ENCODE results near the gene SIAE. TPM values are rescaled to one million over a fixed set of nuclear protein-coding genes. Genes with fewer than 3 reads are reported as not detected.
"Not testable (repeated sequence)": the region's sequence is repeated elsewhere in the genome, so short reads cannot be mapped to it uniquely, and the experiment has no call there.

SIAE gene
- polyA plus RNA-seq, 3 donors, result 27.0 to 33.5 (median 31.9) TPM

DNA sequence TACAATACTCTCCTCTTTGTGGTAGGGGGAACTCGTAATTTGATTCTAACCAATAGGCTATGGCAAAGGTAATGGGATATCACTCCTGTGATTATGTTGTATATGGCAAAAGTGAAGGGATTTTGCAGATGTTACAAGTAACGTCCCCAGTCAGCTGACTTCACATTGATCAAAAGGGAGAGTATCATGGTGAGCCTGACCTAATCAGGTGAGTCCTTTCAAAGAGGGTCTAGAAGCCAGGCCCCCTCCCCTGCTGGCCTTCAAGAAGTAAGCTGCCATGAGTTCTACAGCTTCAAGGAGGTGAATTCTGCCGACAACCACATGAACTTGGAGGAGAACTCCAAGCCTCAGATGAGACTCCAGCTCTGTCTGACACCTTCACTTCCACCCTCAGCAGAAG, 30.9 kb downstream of the SIAE start:
- no peak for DNase-seq (ENCODE audit: extremely low read depth in 1 of 11, low read depth in 9 of 11, low spot score in 4 of 11)

DNA sequence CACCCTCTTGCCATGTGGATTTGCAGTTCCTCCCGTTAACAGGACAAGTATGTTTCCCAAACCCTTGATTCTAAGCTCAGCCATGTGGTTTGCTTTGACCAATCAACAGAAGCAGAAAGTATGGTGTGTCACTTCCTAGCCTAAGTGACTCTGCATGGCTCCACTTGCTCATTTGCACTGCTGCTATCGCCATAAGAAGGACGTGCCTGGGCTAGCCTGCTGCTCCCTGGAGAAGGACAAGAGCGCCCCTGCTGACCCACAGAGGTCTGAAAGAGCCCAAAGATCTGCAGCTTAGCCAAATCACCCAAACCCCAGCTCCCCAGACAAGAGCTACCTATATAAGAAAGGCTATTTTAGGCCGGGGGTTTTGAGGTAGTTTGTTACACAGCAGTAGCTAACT, 32.9 kb downstream of the SIAE start:
- no peak for DNase-seq (ENCODE audit: extremely low read depth in 1 of 11, low read depth in 9 of 11, low spot score in 4 of 11)

DNA sequence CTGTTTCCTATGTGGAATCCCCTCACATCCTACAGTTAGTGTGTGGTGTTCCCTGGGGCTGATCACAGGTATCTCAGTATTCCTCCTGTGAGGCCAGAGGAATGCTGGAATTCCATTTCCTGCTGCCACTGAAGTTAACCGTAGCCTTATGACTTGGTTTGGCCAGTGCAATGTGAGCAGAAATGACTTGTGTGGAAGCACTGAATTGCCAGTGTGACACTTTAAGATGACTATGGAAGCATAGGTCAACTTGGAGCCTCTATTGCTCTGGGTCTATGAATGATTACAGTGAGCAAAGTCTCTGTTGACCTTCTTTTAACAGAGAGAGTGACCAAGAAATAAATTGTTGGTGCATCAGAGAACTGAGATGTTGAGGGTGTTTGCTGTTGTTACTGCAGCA, 34.4 kb downstream of the SIAE start:
- DNase-seq (ENCODE audit: extremely low read depth in 1 of 11, low read depth in 9 of 11, low spot score in 4 of 11), result no peak

DNA sequence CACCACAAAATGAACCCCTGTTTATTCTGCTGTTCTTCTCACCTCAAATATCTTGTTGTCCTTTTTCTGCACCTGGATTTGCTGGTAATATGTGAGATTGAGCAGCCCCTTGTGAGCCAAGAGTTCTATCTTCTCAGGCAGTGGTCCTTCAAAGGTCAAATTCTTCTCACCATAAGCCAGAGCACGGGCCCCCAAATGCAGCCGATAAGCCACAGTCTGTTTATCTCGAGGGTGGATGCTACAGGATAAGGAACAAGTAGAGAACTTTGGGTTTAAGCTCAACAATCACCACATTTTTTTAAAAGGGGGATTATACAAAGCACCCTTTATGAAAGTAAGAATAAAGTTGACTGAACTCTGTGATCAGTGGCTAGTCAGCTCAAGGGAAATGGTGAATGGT, 35.0 kb downstream of the SIAE start:
- DNase-seq (ENCODE audit: extremely low read depth in 1 of 11, low read depth in 9 of 11, low spot score in 4 of 11), result no peak

DNA sequence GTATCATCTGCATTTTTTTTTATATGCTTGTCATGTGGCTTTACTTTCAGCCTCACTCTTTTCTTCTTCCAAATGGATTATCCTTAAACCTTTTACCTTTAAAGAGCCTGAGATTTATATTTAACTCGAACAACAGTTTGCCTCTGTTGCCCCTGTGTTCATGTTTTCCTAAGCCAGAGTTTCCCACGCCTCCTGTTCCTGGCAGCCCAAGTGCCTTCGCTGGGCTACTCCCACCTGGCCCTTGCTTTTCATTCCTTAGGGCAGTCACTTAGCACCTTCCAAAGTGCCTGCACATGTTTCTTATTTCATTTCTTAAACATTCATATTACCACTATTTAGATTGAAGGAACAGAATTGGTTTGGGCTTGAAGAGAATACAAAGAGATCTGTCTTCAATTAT, 37.6 kb downstream of the SIAE start:
- peak in 1 of 11 donors; percentile 24 for DNase-seq (ENCODE audit: extremely low read depth in 1 of 11, low read depth in 9 of 11, low spot score in 4 of 11)

DNA sequence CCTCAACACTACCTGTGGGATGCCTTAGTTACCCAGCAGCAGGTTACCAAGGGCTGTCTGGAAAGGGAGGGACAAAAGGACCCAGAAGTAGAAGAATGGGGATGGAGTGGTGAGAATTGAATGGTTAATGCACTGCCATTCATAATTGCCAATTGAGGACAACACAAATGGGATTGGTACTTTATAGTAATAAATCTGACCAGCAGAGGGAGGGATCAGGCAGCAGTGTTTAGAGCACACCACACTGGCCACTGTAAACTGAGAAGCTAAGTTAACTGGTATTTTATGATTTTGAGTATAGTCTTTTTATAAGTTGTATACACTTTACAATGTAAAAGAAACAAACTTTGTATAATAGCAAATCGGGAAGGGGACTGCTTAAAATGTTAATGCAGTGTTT, 40.2 kb downstream of the SIAE start:
- no peak for DNase-seq (ENCODE audit: extremely low read depth in 1 of 11, low read depth in 9 of 11, low spot score in 4 of 11)

DNA sequence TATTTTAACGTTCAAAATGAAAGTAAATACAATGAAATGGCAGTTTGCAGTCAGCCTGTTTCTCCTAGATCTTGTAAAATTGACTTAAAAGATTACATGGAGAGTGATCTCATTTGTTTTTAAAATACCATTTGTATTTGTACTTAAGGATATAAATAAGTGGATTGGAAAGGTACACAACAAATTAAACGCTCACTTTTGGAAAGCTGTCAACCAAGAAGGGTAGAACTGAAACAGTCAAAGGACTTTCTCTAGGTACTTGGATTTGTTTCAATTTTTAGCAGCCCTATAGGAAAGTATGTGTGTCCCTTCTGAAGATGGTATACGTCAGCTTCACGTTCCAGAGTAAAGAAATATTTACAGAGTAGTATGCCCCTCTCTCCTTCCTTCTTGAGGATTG, 43.6 kb downstream of the SIAE start:
- DNase-seq (ENCODE audit: extremely low read depth in 1 of 11, low read depth in 9 of 11, low spot score in 4 of 11), result no peak

DNA sequence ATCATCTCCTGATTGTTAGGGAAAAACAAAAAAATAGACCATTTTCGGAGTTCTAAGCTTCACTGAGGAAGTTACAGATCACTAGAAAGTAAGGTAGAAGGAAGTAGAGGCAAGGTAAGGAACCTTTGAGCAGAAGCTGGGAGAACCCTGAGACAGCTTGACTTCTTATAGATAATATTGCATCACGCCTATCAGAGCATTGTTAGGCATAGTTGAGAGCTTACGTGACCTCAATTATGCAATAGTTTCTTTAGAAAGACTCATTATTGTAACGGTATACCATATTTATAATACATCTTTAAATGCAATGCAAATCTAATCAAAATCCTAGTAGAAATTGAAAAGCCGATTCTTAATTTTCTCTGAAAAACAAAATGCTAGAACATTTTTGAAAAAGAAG, 46.0 kb downstream of the SIAE start:
- DNase-seq (ENCODE audit: extremely low read depth in 1 of 11, low read depth in 9 of 11, low spot score in 4 of 11), result no peak

DNA sequence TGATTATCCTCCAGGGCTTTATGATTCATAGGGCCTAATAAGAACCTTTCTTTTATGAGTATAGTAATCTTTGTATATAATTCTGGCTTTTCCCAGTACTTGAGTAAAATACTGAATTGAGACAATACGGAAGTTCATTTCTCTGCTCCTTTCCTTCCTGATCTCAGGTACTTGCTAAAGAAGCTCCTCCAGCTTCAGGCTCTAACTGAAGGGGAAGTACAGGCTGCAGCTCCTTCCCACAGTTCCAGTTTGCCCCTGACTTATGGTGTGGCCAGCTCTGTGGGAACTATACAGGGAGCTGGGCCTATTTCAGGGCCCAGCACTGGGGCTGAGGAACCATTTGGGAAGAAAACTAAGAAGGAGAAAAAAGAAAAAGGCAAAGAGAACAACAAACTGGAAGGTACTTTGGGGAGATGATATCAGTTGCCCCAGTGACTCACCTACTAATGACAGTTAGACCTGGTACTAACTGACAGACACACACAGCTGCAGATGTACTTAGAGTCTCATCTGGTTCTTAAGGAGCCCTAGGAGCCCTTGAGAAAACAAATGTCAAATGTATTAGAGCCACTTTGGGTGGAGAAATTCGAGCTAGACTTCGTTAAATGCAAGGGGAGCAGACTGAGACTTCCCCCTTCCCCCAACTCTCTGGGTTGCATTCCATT, 47.9 kb downstream of the SIAE start:
- DNase-seq (ENCODE audit: extremely low read depth in 1 of 11, low read depth in 9 of 11, low spot score in 4 of 11), result no peak

DNA sequence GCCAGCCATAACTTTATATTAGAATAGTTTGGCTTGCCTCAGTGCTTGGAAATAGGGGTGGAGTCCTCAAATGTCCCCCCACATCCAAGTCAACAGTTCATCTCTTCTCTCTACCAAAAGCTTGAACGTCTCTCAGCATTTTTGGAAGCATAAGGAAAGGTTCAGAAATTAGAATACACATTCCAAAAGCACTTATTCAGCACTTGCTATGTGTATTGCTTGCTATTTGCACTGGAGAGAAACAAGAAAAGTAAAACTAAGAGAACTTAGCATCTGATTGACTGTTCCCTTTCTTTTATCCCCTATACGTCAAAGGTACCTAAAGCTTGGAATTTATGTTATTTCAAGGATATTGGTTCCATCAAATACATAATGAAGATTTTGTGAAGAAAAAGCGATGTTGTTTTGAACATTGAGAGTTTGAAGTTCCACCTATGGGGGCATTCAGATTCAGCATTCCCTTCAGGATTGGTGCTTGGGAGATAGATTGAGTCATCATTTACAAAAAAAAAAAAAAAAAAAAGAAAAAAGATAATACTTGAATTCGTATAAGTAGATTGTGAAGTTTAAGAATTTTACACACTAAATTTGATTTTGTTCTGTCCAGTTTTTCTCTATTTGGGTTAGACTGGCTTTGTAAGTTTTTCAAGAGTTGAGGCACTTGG, 49.5 kb downstream of the SIAE start:
- DNase-seq (ENCODE audit: extremely low read depth in 1 of 11, low read depth in 9 of 11, low spot score in 4 of 11), result no peak

DNA sequence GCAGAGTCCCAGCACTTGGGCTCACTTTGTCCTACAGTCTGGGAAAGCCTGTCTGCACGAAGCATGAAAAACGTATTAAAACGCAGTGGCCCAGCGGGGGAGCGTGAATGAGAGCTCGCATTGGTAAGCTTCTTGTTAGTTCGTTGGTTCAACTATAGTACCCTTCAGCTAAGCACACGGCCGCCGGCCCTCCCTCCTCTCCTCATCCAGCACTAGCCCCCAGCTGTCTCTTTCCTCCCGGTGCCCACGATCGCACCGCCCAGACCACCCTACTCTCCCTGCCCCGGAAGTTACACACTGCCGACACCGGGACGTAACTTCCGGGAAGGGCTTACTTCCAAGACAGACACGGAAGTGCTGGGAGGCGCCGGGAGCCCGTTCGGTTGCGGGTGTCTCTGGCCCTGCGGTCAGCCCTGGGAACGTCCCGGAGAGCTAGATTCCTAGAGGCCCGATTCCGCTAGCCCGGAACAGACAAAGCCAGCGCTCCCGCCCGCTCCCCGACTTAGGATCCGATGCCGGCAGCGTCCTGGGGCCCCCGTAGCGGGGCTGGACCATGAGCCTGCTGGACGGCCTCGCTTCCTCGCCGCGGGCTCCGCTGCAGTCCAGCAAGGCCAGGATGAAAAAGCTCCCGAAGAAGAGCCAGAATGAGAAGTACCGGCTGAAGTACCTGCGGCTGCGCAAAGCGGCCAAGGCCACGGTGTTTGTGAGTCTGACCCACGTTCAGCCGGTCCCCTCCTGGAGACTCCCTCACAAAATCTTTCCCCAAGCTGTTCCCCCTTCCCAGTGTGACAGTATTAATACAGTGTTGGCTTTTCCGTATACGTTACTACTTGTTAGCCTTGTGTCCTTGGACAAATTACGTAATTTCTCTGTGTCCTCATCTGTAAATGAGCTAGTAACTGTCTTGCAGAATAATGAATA, 50.7 kb downstream of the SIAE start, which contains the start of gene TBRG1:
TBRG1 (plus strand) TSS at position 334 of the 921 bp plus-strand sequence; CDS start at position 554, 220 bp downstream.
- DNase-seq (ENCODE audit: extremely low read depth in 1 of 11, low read depth in 9 of 11, low spot score in 4 of 11), result peak; percentile 84 to 95 (median 91)

DNA sequence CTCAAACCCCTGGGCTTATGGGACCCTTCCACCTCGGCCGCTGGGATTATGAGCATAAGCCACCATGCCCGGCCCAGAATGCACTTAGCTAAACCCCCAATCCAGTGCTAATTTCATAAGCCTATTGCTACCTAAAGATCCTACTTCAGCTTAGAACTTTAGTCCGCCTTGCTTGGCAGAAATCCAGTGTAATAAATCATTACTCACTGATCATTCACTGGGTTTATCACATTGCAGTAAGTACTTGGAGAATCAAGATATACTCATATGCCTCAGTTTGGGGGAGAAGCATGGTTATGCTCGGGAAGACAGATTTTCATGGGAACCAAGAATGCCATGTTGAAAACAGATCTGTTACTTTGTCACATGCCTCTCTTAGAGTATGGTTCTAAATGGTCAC, 54.7 kb downstream of the SIAE start:
- DNase-seq (ENCODE audit: extremely low read depth in 1 of 11, low read depth in 9 of 11, low spot score in 4 of 11), result no peak

DNA sequence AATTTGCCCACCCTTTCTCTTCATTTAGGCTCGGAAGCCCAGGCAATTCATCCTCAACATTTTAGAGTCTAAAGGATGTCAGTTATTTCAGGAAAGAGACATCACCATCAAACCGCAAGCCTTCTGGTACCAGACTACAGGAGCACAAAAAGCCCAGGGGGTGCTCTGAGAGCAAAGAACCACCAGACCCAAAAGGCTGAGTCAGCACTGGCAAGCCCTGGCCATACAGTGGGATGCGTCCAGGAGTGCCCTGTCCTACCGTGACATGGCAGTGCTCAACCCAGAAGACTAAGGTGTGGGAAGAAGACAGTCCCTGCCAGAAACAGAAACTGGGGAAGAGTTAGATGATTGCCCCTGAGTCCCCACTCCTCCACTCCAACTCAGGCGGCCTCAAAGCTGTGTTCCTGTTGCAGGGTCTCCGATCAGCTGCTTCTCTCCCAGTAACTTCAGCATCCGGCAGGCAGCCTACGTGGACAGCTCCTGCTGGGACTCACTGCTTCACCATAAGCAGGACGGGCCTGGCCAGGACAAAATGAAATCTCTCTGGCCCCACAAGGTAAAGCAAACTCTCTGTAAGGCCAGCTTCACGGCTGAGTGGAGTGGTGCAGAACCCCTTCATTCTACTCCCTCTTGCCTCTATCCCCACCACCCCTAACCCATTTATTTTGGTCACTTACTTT, 60.8 kb downstream of the SIAE start:
- DNase-seq (ENCODE audit: extremely low read depth in 1 of 11, low read depth in 9 of 11, low spot score in 4 of 11), result peak in 2 of 11 donors; percentile 13 to 14

DNA sequence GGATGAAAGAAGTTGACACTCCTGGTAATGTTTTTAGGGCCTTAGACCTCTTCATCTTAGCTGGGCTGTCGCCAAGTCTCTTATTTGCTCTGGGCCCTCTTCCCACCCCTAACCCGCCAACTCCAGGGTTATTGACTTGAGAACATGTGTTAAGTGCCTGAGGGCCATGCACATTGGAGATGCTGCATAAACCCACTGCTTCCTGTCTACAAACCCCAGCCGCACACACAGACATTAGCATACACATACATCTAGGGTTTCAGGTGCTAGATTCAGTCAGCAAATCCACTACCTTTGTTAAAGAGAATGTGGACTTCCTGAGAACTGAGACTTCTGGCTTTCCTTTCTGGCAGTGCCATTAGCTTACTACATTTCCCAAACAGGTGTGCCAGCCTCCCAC, 61.5 kb downstream of the SIAE start:
- DNase-seq (ENCODE audit: extremely low read depth in 1 of 11, low read depth in 9 of 11, low spot score in 4 of 11), result no peak

DNA sequence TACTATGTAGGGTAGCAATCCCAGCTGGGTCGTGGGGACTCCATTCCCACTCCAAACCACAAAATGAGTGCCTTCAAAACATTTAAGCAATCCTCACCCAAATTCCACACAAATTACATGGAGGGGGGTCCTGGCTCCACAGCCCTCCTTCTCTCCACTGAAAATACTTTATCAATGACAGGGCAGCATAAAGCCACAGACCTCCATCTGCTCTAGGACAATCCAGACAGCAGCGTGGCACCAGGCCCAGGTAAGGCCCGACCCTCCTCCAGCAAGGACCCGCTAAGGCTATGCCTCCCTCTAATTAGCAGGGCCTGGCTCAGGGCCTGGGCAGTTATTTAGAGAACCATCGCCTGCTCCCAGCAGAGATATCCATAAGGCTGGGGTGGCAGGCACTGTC, 62.5 kb downstream of the SIAE start, which contains the start of gene PANX3:
PANX3 (plus strand) TSS at position 365 of the 400 bp plus-strand sequence. CDS start 129 bp downstream, outside the sequence.
- DNase-seq (ENCODE audit: extremely low read depth in 1 of 11, low read depth in 9 of 11, low spot score in 4 of 11), result no peak

DNA sequence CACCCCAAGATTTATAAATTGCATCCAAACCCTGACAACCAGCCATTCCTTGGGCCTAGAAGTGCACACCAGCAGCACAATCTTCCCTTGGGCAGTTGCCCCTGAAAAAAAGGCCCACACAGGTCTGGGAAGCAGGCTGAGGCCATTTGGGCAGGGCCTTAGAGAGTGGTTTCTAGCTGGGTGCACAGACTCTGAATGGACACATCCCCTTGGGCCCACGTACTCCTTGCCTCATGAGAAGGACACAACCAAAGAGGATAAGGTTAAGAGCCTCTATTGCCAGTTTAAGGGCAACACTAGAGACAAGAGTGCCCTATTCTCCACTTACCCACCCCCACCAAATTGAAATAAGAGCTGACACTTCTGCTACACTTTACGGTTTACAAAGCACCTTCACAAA, 63.2 kb downstream of the SIAE start:
- no peak for DNase-seq (ENCODE audit: extremely low read depth in 1 of 11, low read depth in 9 of 11, low spot score in 4 of 11)

DNA sequence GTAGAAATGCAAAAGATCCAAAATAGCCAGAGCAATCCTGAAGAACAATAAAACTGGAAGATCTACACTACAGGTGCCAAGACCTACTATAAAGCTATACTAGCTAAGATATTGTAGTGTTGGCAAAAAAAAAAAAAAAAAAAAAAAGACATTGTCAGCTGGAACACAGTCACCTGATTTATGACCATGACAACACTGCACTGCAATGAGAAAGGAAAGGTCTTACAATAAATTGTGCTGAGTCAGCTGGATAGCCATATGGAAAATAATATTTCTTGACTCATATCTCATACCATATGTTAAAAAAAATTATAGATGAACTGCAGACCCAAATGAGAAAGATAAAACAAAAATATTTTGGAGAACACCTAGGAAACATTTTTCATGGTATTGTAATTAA, 65.4 kb downstream of the SIAE start:
- DNase-seq (ENCODE audit: extremely low read depth in 1 of 11, low read depth in 9 of 11, low spot score in 4 of 11), result no peak

DNA sequence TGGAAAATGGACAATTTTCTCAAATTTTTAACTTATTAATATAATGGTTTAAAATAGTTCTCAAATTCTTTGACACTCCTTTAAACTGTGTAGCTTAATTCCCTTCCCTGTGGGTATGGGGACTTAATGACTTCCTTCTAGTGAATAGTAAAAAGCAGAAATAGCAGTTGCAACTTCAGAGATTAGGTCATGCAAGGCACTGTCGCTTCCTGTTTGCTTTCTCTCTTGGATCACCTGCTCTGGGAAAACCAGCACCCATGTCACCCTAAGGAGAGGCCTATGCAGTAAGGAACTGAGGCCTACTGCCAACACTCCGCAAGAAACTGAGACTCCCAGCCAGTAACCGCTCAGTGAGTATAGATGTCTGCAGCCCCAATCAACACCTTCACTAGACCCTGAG, 67.8 kb downstream of the SIAE start:
- no peak for DNase-seq (ENCODE audit: extremely low read depth in 1 of 11, low read depth in 9 of 11, low spot score in 4 of 11)

DNA sequence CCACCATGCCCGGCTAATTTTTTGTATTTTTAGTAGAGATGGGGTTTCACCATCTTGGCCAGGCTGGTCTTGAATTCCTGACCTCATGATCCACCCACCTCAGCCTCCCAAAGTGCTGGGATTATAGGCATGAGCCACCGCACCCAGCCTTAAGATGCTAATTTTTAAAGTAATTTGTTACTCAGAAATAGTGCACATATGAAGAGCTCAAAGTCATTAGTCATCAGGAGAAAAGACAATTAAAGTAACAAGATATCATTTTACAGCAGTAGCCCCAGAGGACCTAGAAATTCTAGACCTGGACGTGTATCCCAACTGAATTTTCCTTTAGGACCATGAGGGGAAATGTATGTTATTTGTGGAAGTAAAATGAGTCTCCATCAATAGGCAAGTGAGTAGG, 70.8 kb downstream of the SIAE start:
- DNase-seq (ENCODE audit: extremely low read depth in 1 of 11, low read depth in 9 of 11, low spot score in 4 of 11), result not testable (repeated sequence)

Data from renal cortex interstitium (tissue), 11 donors.